Thymus (tissue), 2 donors: ENCODE results near the gene ERMARD. TPM values are rescaled to one million over a fixed set of nuclear protein-coding genes. Genes with fewer than 3 reads are reported as not detected.

ENCODE experiments used
- polyA plus RNA-seq: library from polyadenylated mRNA; stranded (reverse); fragments of 200-250 nt; gene quantifications from one replicate; pipeline ENCODE4 v1.2.3, GENCODE V29; 2013
- total RNA-seq: library from RNA; stranded (reverse); fragments of 120-200 nt; gene quantifications from one replicate; pipeline ENCODE4 v1.2.4, GENCODE V29; 2013
- donor health status: healthy.

ERMARD gene
- total and polyA plus RNA-seq, 2 donors, result 25.4 to 104 TPM

Other genes with a start within 250 kb of the ERMARD start
- 13.9 TPM for gene WDR27, start 49.6 kb upstream of the ERMARD start, total RNA-seq
- gene WDR27, start 49.6 kb upstream of the ERMARD start, polyA plus RNA-seq, result 42.0 TPM
- 27.5 TPM for gene C6orf120, start 49.5 kb upstream of the ERMARD start, total RNA-seq
- 12.2 TPM for gene C6orf120, start 49.5 kb upstream of the ERMARD start, polyA plus RNA-seq
- 32.4 TPM for gene PHF10, start 27.1 kb upstream of the ERMARD start, total RNA-seq
- 90.0 TPM for gene PHF10, start 27.1 kb upstream of the ERMARD start, polyA plus RNA-seq
- 6.6 TPM for gene DYNLT2, start 50 bp upstream of the ERMARD start, total RNA-seq
- gene DYNLT2, start 50 bp upstream of the ERMARD start, polyA plus RNA-seq, result 8.9 TPM